Neural cell (in vitro differentiated cells): ENCODE measurements around the gene NTPCR. TPM values are rescaled to one million over a fixed set of nuclear protein-coding genes. Genes with fewer than 3 reads are reported as not detected.

Experiments
- H2AFZ ChIP-seq: fragments of 200-600, 300-800 bp; sonication (generic), shearing (Covaris generic); 2 replicates; pipeline ENCODE4 v1.6.0; 2014; ENCODE audit warnings: low read depth, mild to moderate bottlenecking, antibody characterized with exemption, low read length, moderate library complexity
- H3F3A ChIP-seq: fragments of 200-600 bp; shearing (Covaris generic); 2 replicates; pipeline ENCODE4 v1.6.1; 2016; ENCODE audit warnings: mild to moderate bottlenecking, moderate library complexity, mixed read lengths, antibody characterized with exemption, low read length; ENCODE audit not compliant: insufficient read depth, poor library complexity, severe bottlenecking
- H3K27ac ChIP-seq: fragments of 200-600, 300-800 bp; sonication (generic), shearing (Covaris generic); 2 replicates; pipeline ENCODE4 v1.5.1; 2014; ENCODE audit warnings: mild to moderate bottlenecking, low read length, moderate library complexity
- H3K27me3 ChIP-seq: fragments of 300-800, 200-600 bp; sonication (generic), shearing (Covaris generic); 2 replicates; pipeline ENCODE4 v1.6.0; 2014; ENCODE audit warnings: mild to moderate bottlenecking, low read depth, low read length, moderate library complexity; ENCODE audit not compliant: insufficient read depth
- H3K36me3 ChIP-seq: fragments of 300-800, 200-600 bp; sonication (generic), shearing (Covaris generic); 2 replicates; pipeline ENCODE4 v1.5.1; 2014; ENCODE audit warnings: mild to moderate bottlenecking, antibody characterized with exemption, low read length, moderate library complexity; ENCODE audit not compliant: insufficient read depth
- H3K4me2 ChIP-seq: fragments of 300-800, 200-600 bp; sonication (generic), shearing (Covaris generic); 2 replicates; pipeline ENCODE4 v1.6.0; 2014; ENCODE audit warnings: mild to moderate bottlenecking, low read length
- H3K4me3 ChIP-seq: fragments of 300-800, 200-600 bp; sonication (generic), shearing (Covaris generic); 2 replicates; pipeline ENCODE4 v1.5.1; 2014; ENCODE audit warnings: mild to moderate bottlenecking, low read length, moderate library complexity
- H3K79me2 ChIP-seq: fragments of 200-600 bp; shearing (Covaris generic); replicated peaks from 2 replicates; pipeline ENCODE4 v1.6.0; 2014; ENCODE audit warnings: mild to moderate bottlenecking, low read length, moderate library complexity; ENCODE audit not compliant: insufficient read depth
- H3K9ac ChIP-seq: fragments of 300-800, 200-600 bp; sonication (generic), shearing (Covaris generic); 2 replicates; pipeline ENCODE4 v1.6.1; 2016; ENCODE audit warnings: mild to moderate bottlenecking, low read length, mixed read lengths
- H3K9me2 ChIP-seq: fragments of 200-600 bp; shearing (Covaris generic); 2 replicates; pipeline ENCODE4 v1.6.1; 2016; ENCODE audit warnings: mild to moderate bottlenecking, low read length, mixed read lengths; ENCODE audit not compliant: insufficient read depth
- H3K9me3 ChIP-seq: fragments of 200-600, 300-800 bp; sonication (generic), shearing (Covaris generic); 2 replicates; pipeline ENCODE4 v1.6.1; 2016; ENCODE audit warnings: mild to moderate bottlenecking, mixed run types, low read length, moderate library complexity, mixed read lengths
- H4K20me1 ChIP-seq: fragments of 200-600 bp; shearing (Covaris generic); 2 replicates; pipeline ENCODE4 v1.6.1; 2016; ENCODE audit warnings: mild to moderate bottlenecking, mixed run types; ENCODE audit not compliant: insufficient read depth
- EP300 ChIP-seq: fragments of 450-650 bp; conservative IDR thresholded peaks from 2 replicates; pipeline ENCODE4 v1.6.1; 2014; ENCODE audit warnings: antibody characterized with exemption, mild to moderate bottlenecking, moderate library complexity; ENCODE audit not compliant: poor library complexity, severe bottlenecking
- EZH2 ChIP-seq: fragments of 200-600, 300-800 bp; shearing (Covaris generic), sonication (generic); IDR thresholded peaks from 2 replicates; pipeline ENCODE4 v1.6.1; 2014; ENCODE audit warnings: antibody characterized with exemption, low read length, borderline replicate concordance, mild to moderate bottlenecking; ENCODE audit not compliant: insufficient read depth, poor library complexity, severe bottlenecking
- MXI1 ChIP-seq: fragments of 450-650 bp; conservative IDR thresholded peaks from 2 replicates; pipeline ENCODE4 v1.6.1; 2014; ENCODE audit warnings: antibody characterized with exemption, mild to moderate bottlenecking; ENCODE audit not compliant: poor library complexity, severe bottlenecking
- POLR2AphosphoS5 ChIP-seq: IDR thresholded peaks from 2 replicates; pipeline ENCODE4 v1.6.1; 2012
- RAD21 ChIP-seq: fragments of 450-650 bp; conservative IDR thresholded peaks from 2 replicates; pipeline ENCODE4 v1.6.1; 2014; ENCODE audit warnings: antibody characterized with exemption, mild to moderate bottlenecking, moderate library complexity
- SMC3 ChIP-seq: fragments of 450-650 bp; conservative IDR thresholded peaks from 2 replicates; pipeline ENCODE4 v1.6.1; 2014; ENCODE audit warnings: antibody characterized with exemption, mild to moderate bottlenecking, moderate library complexity; ENCODE audit not compliant: poor library complexity
- TAF1 ChIP-seq: IDR thresholded peaks from 2 replicates; pipeline ENCODE4 v1.6.1; 2012; ENCODE audit warnings: low read depth
- polyA plus RNA-seq: library from polyadenylated mRNA; depleted of rRNA; stranded (reverse); fragments of >200 nt; gene quantifications from 2 replicates; pipeline ENCODE4 v1.2.3, GENCODE V29; 2014
- TF ChIP-seq, protein P1 (sequence below): IDR thresholded peaks from 2 replicates; pipeline ENCODE4 v1.6.1; 2012; ENCODE audit warnings: borderline replicate concordance
- TF ChIP-seq, protein P2 (sequence below): fragments of 450-650 bp; IDR thresholded peaks from 2 replicates; pipeline ENCODE4 v1.5.1; 2014; ENCODE audit warnings: antibody characterized with exemption, mild to moderate bottlenecking, moderate library complexity; ENCODE audit not compliant: poor library complexity, severe bottlenecking

NTPCR gene
- polyA plus RNA-seq, 1 donor from 2014 or later: 36.7 TPM

- no peak overlapping the region for H3K9ac ChIP-seq
- H3K4me2 ChIP-seq: no peak overlapping the region
- H3K9me2 ChIP-seq: no peaks in the 10 kb centered on the region
- no peaks in the 10 kb centered on the region for H3K79me2 ChIP-seq
- H4K20me1 ChIP-seq: no peaks in the 10 kb centered on the region
- no peak overlapping the region for H3K4me3 ChIP-seq
- H3K9me3 ChIP-seq: no peaks in the 10 kb centered on the region
- peaks cover 12% of the 10 kb centered on the region for H3K36me3 ChIP-seq
- TF ChIP-seq, protein P1, sequence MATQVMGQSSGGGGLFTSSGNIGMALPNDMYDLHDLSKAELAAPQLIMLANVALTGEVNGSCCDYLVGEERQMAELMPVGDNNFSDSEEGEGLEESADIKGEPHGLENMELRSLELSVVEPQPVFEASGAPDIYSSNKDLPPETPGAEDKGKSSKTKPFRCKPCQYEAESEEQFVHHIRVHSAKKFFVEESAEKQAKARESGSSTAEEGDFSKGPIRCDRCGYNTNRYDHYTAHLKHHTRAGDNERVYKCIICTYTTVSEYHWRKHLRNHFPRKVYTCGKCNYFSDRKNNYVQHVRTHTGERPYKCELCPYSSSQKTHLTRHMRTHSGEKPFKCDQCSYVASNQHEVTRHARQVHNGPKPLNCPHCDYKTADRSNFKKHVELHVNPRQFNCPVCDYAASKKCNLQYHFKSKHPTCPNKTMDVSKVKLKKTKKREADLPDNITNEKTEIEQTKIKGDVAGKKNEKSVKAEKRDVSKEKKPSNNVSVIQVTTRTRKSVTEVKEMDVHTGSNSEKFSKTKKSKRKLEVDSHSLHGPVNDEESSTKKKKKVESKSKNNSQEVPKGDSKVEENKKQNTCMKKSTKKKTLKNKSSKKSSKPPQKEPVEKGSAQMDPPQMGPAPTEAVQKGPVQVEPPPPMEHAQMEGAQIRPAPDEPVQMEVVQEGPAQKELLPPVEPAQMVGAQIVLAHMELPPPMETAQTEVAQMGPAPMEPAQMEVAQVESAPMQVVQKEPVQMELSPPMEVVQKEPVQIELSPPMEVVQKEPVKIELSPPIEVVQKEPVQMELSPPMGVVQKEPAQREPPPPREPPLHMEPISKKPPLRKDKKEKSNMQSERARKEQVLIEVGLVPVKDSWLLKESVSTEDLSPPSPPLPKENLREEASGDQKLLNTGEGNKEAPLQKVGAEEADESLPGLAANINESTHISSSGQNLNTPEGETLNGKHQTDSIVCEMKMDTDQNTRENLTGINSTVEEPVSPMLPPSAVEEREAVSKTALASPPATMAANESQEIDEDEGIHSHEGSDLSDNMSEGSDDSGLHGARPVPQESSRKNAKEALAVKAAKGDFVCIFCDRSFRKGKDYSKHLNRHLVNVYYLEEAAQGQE: no peak
- no peak for TF ChIP-seq SMC3
- no peak for TF ChIP-seq POLR2AphosphoS5
- no peak for TF ChIP-seq EZH2
- TF ChIP-seq RAD21: no peak
- TF ChIP-seq MXI1: no peak
- H2AFZ ChIP-seq: no peak overlapping the region
- no peaks in the 10 kb centered on the region for H3F3A ChIP-seq
- no peaks in the 10 kb centered on the region for H3K27me3 ChIP-seq
- H3K27ac ChIP-seq: no peak overlapping the region
Observed at GRCh38 chr1:232987046-232987773, 36.8 kb downstream of the NTPCR start.

DNA sequence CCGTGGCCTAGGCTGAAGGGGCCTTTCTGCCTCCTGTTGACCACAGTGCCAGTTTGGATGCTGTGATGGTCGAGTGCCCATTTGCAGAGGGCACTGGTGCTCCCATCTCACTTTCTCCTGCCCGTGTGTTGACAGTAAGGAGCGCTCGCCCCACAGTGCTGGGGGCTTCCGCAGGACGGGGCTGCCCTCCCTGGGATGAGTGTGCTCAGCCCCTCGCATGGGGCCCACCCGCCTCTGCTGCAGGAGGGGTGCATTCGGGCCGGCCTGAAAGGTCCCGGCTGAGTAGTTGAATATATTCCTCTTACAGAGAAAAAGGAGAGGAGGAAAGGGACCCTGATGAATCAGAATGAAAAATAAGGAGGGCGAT, 37.3 kb downstream of the NTPCR start:
- H3K4me3 ChIP-seq: no peak overlapping the region
- H3K27ac ChIP-seq: no peak overlapping the region
- H4K20me1 ChIP-seq: no peaks in the 10 kb centered on the region
- H3K9ac ChIP-seq: no peak overlapping the region
- no peaks in the 10 kb centered on the region for H3K9me3 ChIP-seq
- H3K4me2 ChIP-seq: no peak overlapping the region
- TF ChIP-seq MXI1: no peak
- TF ChIP-seq SMC3: no peak
- TF ChIP-seq RAD21: no peak
- TF ChIP-seq, protein P1: no peak
- TF ChIP-seq, protein P2, sequence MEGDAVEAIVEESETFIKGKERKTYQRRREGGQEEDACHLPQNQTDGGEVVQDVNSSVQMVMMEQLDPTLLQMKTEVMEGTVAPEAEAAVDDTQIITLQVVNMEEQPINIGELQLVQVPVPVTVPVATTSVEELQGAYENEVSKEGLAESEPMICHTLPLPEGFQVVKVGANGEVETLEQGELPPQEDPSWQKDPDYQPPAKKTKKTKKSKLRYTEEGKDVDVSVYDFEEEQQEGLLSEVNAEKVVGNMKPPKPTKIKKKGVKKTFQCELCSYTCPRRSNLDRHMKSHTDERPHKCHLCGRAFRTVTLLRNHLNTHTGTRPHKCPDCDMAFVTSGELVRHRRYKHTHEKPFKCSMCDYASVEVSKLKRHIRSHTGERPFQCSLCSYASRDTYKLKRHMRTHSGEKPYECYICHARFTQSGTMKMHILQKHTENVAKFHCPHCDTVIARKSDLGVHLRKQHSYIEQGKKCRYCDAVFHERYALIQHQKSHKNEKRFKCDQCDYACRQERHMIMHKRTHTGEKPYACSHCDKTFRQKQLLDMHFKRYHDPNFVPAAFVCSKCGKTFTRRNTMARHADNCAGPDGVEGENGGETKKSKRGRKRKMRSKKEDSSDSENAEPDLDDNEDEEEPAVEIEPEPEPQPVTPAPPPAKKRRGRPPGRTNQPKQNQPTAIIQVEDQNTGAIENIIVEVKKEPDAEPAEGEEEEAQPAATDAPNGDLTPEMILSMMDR: no peak
- no peak for TF ChIP-seq EZH2
- TF ChIP-seq TAF1: no peak
- TF ChIP-seq POLR2AphosphoS5: no peak
- no peak for TF ChIP-seq EP300
- H3K36me3 ChIP-seq: peaks cover 12% of the 10 kb centered on the region
- H2AFZ ChIP-seq: no peak overlapping the region
- H3K79me2 ChIP-seq: no peaks in the 10 kb centered on the region
- no peaks in the 10 kb centered on the region for H3K27me3 ChIP-seq
- H3K9me2 ChIP-seq: no peaks in the 10 kb centered on the region
- no peaks in the 10 kb centered on the region for H3F3A ChIP-seq
